HG03439 (cell line): ENCODE data around the gene RPS15.
A peak's percentile ranks its signal among the peaks of the same experiment; 100 is the strongest.
"Not testable (repeated sequence)": the region's sequence is repeated elsewhere in the genome, so short reads cannot be mapped to it uniquely, and the experiment has no call there.

Source experiments
- ATAC-seq: cut with Tn5 transposase; IDR thresholded peaks from one replicate; pipeline ENCODE4 v1.9.1; 2021; ENCODE audit warnings: mild to moderate bottlenecking, moderate library complexity; ENCODE audit not compliant: unreplicated experiment

RPS15 gene

DNA sequence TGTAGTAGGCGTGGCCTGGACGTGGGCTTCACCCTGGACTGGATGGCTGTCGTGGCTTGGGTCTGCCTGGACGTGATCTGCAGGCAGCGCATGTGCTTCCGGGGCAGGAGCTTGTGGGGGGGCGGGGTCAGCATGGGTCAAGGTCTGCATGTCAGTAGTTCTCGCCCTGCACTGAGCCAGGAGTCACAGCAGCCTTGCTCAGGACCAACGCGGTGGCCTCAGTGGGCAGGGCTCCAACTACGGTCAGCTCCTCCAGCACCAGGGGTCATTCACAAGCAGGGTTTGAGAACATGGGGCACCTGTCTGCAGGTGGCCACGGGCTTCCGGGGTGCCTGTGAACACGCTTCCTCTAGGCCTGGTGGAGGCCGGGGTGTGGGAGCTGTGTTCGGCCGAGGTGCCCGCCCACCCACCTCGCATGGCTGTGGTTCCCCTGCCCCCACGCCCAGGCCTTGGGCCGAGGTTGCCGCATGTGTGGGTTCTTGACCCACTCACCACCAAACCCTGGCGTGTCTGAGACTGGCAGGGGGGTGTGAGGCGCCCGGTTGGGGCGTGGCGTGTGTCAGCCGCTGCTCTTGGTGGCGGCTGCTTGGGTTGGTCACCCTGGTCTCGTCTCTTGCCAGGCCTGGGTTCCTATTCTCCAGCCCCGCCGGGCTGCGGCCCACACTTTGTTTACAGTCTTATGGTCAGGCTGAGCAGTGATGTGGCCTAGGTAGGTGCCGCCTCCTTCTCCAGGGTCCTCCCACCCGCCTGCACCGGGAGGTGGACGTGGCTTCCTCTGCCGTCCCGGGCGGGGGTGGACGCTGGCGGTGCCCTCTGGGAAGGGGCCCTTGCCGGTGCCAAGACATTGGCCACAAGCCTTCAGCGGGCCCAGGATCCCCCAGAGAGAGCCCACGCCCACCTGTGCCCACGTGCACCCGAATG is 4.8 kb upstream of the RPS15 start:
- ATAC-seq, result no peak

DNA sequence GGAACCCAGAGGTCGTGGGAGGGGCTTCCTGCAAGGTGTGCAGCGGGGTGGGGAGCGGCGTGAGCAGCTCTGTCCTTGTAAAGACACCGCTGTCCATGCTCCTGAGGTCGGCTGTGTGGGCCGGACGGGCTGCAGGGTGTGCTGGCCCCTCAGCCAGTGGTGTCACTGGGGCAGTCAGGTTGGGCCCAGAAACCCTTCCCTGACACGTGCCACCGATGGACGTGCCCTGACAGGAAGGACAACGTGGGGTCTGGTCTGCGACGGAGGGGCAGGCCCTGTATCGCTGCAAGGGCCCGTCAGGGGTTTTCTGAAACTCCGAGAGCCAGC is 4.2 kb upstream of the RPS15 start:
- no peak for ATAC-seq

DNA sequence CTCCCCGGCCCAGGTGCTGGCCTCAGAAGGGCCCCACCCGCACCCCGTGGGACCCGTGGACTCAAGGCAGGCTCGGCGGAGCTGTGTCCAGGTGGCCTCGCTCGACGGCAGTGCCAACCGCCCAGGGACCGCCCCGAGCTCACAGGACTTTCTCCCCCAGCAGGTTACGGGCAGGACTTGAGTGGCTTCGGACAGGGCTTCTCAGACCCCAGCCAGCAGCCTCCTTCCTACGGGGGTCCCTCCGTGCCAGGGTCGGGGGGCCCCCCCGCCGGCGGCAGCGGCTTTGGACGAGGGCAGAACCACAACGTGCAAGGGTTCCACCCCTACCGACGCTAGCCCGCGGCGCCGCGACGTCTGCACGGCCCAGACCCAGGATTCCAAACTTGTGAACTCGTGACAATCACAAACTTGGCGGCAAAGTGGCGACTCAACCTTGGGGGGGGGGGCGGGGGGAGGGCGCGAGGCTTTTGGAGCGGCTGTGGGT is 3.6 kb upstream of the RPS15 start:
- no peak for ATAC-seq

DNA sequence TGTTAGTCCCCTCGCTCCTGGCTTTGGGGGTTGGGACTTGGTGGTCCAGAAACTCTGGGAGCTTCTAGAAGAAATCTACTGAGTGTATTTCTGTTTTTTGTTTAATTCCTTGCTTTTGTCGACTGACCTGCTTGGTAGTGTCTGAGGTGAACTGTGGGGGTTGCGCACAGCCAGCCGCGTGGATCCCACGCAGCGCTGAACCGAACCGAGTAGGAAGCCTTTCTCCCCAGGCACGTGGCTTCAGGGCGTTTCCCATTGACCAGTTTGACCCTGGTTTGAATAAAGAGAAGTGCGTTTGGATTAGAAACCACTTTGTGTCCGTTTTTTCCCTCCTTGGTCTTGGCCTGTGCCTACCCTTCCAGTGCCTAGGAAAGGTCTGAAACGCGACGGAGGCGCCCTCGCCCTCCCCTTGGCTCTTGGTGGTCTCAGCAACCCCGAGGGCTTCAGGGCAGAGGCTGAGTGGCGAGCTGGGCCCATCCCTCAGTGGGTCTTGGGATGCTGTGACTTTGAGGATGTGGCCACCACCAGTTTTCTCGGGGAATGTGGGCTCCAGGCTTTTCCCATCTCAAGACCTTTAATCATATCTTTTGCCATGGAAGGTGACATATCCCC is 2.7 kb upstream of the RPS15 start:
- no peak for ATAC-seq

DNA sequence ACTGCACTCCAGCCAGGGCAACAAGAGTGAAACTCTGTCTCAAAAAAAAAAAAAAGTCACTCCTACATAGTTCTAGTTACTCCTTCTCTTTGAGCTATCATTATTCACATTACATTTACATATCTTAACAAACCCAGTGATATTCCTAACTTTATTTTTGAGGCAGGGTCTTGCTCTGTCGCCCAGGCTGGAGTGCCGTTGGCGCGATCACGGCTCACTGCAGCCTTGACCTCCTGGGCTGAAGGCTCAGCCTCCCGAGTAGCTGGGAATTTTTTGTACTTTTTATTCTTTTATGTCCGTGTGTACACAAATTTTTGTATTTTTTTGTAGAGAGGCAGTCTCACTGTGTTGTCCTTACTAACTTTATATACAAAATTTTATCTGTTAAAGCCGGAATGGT is 587 bp upstream of the RPS15 start:
- ATAC-seq, result no peak

DNA sequence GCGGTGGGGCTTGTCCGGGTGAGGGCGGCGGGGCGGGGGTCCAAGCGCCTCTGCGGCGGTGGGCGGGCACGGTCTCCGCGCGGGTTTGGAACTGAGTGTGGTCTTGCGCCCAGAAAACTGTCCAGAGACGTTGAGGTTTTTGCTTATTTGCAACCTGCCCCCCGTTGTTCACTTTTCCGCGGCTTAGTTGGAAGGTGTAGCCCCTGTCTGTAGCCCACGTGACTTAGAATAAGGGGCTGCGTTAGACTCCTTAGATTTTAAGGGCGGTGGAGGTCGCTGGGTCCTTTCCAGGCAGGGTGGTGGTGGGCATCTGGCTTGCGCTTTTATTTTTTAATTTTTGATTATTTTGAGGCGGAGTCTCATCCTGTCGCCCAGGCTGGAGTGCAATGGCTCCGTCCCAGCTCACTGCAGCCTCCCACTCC is 748 bp downstream of the RPS15 start:
- no peak for ATAC-seq

DNA sequence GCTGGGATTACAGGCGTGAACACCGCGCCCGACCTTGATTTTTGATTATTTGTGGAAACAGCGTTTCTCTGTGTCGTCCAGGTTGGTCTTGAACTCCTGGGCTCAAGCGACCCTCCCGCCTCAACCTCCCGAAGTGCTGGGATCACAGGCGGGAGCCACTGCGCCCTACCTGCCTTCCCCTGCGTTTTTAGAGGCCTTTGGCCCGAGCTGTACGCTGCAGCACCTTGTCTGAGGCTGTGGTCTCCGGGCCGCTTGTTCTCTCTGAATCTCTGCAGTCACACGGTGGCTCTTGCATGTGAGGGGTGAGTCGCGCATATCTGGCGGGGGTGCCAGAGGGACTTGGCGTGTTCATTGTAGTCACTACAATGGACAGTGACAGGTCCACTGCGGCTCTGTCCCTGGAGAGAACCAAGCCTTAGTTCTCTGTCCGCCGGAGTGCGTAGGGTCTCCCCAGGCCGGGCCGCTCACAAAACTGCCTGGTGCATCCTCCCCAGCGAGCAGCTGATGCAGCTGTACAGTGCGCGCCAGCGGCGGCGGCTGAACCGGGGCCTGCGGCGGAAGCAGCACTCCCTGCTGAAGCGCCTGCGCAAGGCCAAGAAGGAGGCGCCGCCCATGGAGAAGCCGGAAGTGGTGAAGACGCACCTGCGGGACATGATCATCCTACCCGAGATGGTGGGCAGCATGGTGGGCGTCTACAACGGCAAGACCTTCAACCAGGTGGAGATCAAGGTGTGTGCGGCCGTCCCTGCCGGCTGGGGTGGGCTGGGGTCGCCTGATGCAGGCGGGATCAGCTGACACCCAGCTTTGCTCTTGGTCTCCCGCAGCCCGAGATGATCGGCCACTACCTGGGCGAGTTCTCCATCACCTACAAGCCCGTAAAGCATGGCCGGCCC is 1.6 kb downstream of the RPS15 start:
- ATAC-seq, result not testable (repeated sequence)

DNA sequence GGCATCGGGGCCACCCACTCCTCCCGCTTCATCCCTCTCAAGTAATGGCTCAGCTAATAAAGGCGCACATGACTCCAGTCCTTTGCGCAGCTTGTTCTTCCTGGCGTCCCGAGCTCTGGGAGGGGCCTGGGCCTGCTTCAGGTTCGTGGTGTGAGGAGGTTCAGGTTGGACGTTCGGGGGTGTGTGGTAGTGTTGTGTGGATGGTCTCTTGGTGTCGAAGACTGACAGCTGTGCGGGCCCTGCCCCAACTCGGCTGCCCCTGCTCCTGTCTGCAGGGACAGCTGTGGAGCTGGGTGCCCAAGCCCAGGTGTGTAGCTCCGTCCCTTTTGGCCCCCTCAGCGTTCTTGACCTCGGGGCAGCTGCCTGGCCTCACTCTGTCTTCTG is 2.2 kb downstream of the RPS15 start:
- ATAC-seq, result no peak

DNA sequence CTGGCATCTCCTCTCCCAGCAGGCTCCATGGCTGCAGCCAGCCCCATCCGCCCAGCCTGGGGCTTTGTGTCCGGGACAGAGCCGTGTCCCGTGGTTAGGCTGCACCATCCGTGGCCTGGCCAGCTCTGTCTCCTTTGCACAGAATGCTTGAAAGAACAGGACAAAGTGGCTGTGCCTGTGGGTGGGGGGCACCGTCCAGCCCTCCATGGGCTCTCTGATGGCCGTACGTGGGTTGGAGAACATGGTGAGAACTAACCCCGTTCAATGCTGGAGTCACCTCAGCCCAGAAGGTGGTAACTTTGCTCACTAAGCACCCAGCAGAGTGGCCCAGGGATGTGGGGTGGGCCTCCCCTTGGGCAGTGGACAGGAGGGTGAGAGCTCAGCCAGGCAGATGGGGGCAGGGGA is 2.8 kb downstream of the RPS15 start:
- ATAC-seq, result no peak

DNA sequence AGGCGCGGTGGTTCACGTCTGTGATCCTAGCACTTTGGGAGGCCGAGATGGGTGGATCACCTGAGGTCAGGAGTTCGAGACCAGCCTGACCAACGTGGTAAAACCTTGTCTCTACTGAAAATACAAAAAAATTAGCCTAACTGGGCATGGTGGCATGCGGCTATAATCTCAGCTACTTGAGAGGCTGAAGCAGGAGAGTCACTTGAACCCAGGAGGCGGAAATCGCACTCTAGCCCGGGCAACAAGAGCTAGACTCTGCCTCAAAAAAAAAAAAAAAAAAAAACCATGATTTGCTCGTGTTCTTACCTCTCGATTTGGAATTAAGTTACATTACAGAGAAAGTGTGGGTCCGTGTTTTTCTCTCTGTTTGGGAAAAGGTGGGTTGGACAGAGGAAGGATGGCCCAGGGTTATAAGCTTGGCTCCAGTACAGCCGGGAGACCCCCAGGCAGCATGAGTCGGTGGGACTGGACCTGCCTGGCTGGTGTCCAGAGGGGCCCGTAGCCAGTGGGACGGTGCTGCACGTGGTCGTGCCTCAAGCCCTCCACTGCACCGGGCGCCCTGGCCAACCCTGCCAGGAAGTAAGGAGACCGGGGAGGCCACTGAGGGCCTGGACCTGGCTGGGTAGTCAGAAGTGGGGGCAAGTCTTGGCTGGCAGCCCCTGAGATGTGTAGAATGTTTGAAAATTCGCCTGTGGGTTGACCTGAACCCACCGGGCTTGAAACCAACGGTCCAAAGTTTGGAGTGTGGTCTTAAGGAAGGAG is 3.7 kb downstream of the RPS15 start:
- no peak for ATAC-seq

DNA sequence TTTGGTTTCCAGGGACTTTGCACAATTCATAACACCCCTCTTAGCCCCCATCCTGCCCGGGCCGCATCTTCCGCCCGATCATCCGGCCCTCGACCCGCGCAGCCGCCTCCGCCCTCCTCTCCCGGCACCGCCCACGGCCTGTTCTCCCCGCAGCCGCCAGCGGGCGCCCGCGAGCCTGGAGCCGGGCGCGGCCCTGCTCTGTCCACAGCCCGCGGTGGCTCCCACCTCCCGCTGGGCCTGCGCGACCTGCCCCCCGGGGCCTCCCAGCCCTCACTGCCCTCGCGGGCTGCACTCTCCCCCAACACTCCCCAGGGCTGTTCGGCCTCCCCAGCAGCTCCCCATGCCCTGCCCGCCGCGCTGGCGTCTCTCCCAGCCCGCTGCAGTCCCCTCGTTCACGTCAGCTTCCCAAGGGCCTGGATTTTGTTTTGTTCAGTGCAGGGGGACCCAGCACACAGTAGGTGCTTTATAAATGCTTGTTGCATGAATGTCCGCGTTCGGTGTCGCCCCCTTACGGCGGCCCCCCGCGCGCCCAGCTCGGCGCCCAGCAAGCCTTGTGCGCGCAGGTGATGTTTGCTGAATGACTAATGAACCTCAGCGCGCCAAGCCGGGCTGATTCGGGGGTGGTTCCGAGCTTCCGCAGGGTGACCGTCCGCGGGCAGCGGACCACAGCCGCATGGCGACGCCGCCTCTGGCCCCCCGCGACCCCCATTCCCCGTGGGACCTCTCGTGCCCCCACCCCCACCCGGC is 7.2 kb downstream of the RPS15 start:
- peak; percentile 54 for ATAC-seq

DNA sequence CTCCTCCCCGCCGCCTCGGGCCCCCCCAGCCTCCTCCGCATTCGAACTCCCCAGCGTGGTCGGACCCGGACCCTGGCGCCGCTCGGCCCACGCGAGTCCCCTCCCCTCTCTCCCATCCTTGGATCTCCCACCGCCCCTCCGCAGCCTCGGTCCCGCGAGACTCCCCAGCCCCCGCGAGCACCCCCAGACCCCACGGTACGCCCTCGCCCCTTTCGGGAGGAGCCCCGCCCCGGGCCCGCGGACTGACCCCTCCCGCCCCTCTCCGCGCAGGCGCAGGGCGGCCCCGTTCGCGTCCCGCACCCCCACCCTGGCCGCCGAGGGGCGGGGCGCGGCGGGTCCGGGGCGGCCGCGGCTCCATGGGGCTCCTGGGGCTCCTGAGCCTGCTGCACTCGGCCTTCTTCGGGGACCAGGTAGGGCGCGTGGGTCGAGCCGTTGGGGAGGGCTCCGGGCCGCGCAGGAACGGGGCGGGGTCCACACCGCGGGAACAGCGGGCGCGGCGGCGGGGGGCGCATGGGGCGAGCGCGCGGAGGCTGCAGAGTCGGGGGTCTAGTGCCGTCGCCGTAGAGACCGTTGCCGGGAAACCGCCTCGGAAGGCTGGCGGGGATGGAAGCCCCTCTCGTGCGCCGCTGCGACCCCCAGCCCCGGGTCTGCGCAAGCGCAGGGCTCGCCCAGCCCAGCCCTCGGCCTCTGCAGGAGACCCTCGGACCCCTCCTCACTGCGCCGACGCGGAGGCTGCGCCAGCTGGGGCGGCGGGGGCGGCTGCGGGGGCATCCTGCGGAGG is 7.9 kb downstream of the RPS15 start:
- no peak for ATAC-seq

DNA sequence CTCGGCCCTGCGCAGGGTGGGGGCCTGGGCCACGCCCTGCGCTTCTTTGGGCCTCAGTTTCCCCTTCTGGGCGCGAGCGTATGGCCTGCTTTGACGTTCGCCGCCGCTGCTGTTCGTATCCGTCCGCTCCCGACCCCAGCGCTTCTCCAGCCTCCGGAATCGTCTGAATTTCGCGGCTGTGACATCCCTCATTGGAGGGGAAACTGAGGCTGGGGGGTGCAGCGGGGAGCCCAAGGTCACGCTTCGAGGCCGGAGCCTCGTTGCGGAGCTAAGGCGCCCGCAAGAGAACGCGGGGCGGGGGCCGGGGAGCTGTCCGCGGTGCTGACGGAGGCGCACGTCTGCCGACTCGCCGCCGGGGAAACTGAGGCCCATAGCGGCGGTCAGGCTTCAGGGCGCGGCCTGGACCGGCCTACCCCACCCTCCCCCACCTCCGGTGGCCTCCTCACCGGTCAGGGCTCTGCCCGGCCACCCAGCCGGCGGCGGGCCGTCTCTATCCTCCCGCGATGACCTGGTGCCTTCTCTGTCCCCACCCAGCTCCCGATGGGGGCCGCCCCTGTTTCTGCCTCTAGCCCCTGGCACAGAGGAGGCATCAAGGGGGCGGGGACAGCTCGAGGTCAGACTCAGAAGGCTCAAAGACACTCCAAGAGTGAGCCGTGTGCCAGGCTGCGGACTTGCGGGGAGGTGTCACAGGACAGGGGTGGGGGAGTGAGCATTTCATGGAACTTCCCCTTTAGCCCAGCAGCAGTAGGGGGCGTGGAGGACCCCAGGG is 8.7 kb downstream of the RPS15 start:
- no peak for ATAC-seq

DNA sequence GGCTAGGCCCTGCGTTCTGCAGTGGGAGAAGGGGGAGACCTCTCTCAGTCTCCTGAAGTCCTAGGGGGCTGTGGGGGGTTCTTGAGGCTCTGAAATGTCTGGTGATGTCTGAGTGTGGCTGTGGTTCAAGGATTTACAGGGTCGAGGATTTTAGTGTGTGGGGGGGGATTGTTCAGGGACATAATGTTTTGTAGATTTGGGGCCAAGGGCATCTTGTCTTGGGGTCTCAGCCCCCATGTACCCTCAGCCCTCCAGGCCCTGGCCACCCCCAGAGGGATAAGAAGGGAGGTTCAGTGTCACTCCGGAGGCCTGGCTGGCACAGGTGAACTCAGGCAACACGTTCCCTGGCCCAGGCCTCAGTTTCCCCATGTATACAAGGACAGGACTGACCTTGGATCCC is 9.3 kb downstream of the RPS15 start:
- no peak for ATAC-seq

DNA sequence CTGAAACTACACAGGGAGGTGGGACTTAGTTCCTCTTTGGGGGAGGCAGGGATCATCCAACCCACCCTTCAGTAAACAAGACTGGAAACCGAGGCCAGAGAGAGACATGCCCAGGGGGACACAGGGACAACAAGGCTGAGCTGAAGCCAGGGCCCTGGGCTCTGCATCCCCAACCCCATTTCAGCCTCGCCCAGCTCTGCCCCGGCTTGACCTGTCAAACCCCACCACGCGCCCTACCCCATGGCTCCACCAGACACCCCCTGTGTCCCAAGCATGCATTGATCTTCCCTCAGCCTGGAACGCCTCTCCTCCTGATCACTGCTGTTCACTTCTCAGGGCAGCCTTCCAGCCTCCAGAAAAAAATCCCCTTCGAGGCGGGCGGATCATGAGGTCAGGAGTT is 9.7 kb downstream of the RPS15 start:
- ATAC-seq, result no peak

DNA sequence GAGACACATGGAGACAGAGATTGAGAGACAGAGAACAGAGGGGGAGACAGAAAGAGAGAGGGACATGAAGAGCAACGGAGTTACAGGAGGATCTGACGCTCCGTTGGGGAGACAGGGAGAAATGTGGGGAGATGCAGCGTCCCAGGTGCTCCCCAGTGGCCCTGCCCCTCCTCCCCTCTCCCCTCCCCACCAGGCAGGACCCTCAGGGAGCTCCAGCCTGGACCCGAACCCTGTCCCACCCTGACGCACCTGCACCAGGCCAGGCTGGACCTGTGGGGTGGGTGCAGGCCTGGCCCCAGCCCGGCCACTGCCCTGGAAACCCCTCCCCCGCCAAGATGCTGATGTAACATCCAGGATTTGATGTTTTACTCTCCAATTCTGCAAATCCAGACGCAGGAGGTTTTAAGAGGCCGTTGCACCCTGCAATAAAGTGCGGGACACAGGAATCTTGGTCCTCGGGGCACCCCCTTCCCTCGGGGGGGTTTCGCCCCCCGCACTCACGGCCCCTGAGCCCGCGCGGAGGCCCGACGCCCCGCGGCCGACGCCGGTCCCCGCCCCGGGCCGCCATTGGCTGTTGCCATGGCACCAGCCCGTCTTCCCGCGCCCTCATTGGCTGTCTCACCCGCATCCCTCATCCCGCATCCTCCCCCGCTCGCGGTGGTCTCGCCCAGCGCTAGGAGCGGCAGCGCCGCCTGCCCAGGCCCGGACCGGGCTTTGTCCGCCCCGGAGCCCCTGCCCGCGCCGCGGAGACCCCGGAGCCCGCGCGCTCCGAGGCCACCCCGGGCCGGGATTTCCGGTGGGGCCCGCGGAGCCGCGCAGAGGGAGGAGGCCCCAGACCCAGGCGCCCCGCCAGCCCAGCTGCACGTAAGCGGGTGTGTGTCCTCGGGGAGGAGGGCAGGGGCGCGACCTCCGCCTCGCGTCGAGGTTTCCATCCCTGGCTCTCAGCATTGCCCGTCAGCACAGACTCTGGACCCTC is 11.6 kb downstream of the RPS15 start, which contains the start of gene APC2:
Gene APC2, plus strand, starts transcription at position 655 of the 976 bp plus-strand sequence. CDS start 2,881 bp downstream, outside the sequence.
- ATAC-seq, result no peak
